GM23248 (cell line): Measurements from ENCODE around the gene PRLH.

Source experiments
- EZH2 ChIP-seq: fragments of 200-600 bp; sonication (generic); IDR thresholded peaks from 2 replicates; pipeline ENCODE4 v1.6.1; 2018; ENCODE audit warnings: antibody characterized with exemption, mild to moderate bottlenecking; ENCODE audit not compliant: insufficient read depth, poor library complexity, severe bottlenecking
- EZH2phosphoT487 ChIP-seq: fragments of 200-600 bp; sonication (generic); IDR thresholded peaks from 2 replicates; pipeline ENCODE4 v1.6.1; 2018; ENCODE audit warnings: antibody characterized with exemption, moderate library complexity, mild to moderate bottlenecking, low read depth; ENCODE audit not compliant: insufficient read depth

GRCh38 chr2:237577956-237578870, 11.8 kb downstream of the PRLH start:
- TF ChIP-seq EZH2 (no peak), EZH2phosphoT487 (no peak)
